EH (cell line): ENCODE data around the gene MS4A4A.

Experiments used
- DNase-seq: peaks from one replicate; pipeline ENCODE4 v3.0.0-alpha.2; 2015; ENCODE audit warnings: low read depth

Gene MS4A4A

DNA sequence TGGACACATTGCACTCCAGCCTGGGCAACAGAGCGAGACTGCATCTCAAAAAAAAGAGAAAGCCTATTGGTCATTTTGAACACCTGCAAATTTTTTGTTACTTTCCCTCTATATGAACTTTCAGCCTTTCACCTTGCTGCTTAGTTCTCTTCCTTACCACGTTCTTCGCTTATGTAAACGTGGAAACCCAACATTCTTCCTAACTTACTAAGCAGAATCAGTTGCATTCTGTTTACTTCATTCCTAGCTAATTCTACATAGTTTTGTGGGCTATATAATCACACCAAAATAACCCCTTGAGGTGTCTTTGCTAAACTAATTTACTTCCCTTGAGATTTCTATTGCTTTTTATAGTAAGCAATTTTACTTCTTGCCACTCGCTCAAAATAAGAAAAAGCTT, 23.2 kb downstream of the MS4A4A start:
- DNase-seq, result no peak

DNA sequence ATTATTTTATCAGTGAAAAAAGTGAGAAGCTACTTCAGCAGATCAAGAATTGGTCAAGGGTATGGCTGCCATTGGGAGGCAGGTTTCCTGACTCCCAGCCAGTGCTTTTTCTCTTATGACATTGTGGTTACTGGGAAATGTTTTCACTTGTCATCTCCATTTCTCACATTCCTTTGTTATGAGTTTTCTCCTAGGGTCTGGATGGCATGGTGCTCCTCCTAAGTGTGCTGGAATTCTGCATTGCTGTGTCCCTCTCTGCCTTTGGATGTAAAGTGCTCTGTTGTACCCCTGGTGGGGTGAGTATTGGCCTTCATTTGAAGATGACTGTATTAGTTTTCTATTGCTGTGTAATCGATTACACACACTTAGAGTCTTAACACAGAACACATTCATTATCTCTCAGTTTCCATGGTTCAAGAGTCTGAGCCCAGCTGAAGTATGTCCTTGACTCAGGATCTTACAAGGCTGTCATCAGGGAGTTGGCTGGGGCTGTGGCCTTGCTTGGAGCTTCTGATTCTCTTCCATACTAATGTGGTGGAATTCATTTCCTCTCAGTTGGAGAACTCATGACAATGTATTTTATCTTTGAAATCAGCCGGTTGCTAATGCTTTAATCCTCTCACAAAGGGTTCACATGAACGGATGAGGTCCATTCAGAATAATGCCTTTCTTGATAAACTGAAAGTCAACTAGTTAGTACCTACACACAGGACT, 25.6 kb downstream of the MS4A4A start:
- DNase-seq, result peak; percentile 7

DNA sequence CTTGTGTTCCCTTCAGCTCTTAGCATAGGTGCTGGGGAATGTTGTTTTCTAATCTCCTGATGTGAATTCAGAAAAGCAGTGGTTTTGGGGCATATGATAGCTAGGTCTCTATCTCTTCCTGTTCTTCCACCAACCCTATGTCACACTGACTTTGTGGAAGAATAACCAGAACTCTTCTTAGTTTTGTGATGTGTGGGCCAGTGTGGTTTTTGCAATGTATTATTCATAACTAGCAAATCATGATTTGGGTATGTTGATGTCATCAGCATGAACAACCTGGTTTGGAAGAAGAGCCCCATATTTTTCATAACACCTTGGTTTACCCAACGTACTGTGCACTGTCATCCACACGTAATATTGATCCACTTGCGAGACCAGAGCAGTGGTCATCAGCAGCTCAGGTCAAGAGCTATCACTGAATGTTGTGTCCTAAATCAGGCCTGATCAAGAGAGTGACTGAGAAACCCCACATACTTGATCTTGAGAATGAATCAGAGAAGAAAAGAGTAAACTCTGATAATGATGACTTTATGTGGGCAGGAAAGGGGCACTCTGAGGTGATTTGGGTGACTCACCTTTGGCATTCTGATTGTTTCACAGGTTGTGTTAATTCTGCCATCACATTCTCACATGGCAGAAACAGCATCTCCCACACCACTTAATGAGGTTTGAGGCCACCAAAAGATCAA, 27.2 kb downstream of the MS4A4A start:
- DNase-seq, result no peak

DNA sequence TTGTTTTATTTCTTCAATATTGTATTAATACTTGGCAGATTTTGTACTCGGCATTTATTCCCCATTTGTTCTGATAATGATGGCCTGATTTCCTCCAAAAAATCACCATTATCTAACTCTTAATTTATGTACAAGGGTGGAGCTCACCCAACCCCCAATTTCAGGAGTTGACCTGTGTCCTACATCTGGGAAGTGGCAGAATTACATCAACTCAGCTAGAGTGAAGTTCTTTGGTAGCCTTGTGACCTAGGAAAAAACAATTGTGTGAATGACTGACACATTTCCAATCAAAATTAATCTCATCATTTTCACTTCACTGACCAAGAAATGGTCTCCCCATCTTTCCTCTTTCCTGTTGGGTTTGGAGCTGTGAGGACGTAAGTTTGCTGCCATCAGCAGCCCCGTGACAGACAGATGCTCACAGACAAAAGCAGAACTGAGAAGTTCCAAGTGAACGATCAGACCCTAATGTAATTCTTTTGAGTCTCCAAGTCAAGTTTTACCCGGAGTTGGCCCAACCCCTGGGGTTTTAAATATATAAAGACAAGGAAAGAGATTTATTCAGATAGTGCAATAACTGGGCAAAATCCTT, 30.0 kb downstream of the MS4A4A start:
- no peak for DNase-seq

DNA sequence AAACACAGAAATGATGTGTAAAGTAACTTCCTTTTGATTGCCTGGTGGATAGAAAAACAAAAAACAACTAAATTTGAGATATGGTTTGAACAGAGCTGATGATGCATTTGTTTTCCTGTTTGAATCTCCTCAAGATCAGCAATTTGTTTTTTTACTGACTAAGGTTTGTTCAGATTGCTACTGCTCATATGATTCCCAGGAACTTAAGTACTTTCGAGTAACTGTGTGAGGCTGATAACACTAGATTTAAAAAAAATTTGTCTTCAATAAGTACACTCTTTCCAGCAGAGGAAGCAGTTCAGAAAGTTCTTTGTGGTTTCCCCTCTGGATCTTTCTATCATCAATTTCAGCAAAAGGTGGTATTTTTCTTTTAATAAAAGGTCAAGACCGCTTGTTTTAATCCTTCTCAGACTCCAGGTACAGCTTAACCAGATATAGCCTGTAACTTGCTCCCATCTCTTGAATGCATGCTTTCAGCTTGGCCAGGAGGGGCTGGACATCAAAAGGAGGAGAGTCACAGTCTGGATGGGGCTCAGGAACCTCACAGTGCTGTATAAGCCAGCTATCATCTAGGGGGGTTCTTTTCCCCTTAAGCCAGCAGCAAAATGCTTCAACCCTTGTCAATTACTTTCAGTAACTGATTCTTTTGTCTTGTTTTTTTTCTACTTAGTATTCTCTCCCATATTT, 34.3 kb downstream of the MS4A4A start:
- DNase-seq, result no peak

DNA sequence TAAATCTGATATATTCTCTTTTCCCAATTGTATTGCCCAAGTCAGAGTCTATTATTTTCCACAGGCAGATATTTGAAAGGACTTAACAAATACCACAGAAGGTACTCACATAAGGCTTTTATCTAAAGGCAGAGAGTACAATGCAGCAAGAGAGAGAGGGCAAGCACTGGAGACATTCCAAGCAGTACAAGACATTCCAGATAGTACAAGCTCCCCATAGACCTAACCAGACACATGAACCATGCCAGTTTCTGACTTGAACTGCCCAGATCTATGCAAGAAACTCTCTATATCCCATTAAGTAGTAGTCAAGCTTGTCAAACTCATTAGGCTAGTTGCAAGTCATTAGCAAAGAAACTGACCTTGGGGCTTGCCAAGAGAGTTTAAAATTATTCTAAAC, 35.4 kb downstream of the MS4A4A start:
- no peak for DNase-seq

DNA sequence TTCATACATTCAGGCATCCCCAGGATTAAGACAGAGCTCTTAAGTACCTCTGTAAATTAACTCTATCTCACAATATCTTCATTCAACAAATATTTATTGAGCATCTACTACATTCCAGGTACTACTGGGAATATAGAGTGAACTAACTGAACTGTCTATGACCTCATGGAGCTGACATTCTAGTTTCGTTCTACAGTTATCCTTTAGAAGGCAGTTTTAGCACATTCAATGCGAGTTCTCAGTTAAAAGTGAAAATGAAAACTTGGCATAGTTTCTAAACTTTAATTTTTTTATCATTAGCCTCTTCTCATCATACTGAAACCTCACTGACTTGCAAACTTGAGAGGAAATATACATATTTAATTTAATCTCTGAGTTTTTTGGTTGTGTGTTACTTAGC, 35.9 kb downstream of the MS4A4A start:
- DNase-seq, result no peak

DNA sequence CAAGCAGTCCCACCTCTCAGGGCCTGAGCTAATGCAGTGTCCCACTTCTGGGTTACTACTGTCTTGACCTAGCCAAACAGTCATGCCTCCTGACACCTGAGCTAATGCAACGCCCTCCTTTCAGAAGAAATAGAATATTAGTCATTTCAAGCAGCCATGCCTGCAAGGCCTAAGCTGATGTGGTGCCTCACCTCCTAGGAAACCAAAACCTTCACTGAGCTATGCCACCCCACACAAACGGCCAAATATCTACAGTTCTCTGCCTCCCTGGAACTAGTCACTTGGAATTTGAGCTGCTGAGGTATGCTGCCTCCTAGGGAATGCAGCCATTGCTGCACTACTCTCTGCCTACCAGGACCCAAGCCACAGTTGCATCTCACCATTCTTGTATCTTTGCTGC, 38.3 kb downstream of the MS4A4A start:
- no peak for DNase-seq

DNA sequence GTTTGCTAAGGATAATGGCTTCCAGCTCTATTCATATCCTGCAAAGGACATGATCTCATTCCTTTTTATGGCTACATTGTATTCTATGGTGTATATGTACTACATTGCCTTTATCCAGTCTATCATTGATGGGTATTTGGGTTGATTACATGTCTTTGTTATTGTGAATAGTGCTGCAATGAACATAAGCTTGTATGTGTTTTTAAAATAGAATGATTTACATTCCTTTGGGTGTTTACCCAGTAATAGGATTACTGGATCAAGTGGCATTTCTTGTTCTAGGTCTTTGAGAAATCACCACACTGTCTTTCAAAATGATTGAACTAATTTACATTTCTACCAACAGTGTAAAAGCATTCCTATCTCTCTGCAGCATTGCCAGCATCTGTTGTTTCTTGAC, 40.6 kb downstream of the MS4A4A start:
- DNase-seq, result no peak

DNA sequence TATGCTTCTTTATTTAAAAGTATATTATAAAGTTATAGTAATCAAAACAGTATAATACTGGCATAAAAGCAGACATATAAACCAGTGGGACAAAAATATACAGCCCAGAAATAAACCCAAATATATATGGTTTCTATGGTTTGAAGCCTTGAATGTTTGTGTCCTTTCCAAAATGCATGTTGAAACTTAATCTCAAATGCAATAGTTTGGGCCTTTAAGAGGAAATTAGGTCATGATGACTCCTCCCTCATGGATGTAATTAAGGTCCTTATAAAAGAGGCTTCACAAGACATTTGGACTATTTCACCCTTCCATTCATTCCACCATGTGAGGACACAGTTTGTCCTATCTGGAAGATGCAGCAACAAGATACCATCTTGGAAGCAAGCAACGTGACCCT, 46.5 kb downstream of the MS4A4A start, which contains the start of gene MS4A6E:
MS4A6E (plus strand) TSS at position 301 of the 400 bp plus-strand sequence. CDS start 7,641 bp downstream, outside the sequence.
- no peak for DNase-seq

DNA sequence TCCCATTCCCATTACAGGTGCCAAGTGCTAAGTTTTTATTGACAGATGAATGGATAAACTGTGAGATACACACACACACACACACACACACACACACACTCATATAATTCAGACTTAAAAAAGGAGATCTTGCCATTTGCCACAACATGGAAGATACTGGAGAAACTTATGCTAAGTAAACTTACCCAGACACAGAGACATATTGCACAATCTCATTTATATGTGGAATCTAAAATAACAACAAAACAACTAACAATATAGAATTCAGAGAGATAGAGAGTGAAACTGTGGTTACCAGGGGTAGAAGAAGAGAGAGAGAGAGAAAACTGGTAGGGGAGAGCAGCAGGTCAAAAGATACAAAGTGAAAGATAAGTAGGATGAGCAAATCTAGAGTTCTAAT, 48.0 kb downstream of the MS4A4A start:
- DNase-seq, result no peak

DNA sequence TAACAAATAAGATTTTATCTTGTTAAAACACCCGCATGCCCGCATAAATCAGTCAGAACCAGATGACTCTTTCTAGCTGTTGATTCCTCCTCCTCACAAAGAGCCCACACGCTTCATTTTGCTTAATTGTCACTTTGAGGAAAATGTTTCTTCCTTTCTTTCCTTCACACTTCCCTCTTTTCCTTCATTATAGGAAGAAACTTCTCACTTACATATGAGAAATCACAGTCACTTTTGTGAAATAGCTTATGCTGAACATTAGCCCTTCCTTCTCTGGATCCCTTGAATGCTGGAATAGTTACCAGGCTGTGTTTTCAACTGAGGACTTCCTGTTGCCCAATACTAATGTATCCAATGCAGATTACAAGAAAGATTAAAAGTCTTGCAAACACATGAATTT, 52.4 kb downstream of the MS4A4A start:
- DNase-seq, result no peak

DNA sequence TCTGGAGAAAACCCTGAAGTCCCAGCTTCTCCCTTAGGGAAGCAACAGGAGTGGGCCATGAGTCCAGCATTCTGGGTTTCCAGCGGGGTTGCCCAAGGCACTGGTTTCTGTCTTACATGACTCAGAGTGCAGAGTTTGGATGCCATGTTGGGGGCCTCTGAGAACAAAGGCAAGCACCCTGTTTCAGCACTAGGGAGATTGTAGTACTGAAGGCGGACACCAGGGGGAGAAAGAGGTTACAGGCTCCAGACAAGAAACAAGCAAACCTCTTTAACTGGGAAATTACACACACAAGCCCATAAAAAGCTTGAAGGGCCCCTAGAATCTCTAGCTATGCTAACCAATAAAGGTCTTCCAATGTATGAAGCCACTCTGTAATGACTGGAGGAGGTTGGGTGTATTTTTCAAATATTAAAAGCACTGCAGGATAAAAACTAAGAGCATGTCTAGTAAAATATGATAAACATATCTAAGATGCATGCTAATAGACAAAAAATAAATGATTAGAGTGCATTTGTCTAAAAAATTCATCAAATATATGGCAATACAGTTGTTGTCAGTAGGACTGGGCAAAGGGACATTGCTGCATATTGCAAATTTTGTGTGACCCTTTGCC, 53.6 kb downstream of the MS4A4A start:
- DNase-seq, result peak; percentile 13

DNA sequence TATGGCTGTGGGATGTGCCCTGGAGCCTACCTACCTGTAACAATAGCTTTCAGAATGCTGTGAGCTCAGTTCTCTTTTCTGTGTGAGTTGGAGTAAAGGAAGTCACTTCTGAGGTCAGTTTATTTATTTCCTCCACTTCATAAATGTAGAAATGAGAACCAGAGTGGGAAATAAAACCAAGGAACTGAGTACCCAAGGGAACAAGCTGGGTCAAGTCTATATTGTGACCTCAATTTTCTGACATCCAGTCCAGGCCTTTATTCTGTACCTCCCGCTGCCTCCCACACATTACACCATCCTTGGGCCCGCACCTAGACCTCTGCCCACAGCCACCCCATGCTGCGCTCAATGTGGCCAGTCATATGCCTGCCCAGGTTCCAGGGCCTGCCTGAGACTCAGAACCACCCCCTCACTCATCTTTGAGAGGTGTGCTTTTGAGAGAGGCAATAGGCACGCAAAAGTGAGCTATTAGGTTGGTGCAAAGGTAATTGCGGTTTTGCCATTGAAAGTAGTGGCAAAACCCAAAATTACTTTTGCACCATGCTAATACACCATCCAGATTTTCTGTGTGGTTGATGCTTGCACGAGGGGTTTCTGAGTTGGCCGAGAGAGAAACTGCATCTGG, 56.4 kb downstream of the MS4A4A start:
- DNase-seq, result no peak

DNA sequence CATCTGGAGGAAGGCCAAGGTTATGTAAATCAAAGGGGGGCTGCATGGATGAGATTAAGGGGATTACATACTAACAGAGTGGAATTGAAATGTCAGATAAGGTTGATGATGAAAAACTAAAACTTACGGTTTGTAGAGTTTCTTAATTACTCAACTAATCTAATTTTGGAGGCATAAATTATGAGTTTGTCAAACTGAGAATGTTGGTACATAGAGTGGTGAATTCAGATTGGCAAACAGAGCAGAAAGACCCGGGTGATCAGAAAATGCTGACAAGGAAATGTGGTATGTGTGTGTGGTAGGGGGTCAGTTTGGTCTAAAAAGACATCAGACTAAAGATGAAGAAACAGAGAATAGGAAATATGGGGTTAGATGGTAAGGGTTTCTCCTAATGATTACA, 57.6 kb downstream of the MS4A4A start:
- no peak for DNase-seq

DNA sequence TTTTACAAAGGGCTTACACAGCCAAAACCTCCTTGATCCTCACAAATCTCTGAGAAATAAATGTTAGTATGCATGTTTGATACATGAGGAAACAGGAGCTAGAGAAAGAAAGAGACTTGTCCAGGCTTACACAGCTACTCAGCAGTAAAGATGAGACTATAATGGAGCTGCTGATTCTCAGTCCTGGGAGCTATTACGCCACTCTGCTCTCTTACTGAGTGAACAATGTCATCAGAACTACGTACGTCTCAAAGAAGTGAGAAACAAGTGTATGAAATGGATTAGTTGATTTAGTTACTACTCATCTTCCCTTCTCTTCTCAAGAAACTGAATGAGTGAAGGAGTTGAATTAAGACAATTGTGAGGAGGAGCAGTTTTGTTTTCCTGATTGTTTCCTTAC, 58.9 kb downstream of the MS4A4A start:
- DNase-seq, result no peak

DNA sequence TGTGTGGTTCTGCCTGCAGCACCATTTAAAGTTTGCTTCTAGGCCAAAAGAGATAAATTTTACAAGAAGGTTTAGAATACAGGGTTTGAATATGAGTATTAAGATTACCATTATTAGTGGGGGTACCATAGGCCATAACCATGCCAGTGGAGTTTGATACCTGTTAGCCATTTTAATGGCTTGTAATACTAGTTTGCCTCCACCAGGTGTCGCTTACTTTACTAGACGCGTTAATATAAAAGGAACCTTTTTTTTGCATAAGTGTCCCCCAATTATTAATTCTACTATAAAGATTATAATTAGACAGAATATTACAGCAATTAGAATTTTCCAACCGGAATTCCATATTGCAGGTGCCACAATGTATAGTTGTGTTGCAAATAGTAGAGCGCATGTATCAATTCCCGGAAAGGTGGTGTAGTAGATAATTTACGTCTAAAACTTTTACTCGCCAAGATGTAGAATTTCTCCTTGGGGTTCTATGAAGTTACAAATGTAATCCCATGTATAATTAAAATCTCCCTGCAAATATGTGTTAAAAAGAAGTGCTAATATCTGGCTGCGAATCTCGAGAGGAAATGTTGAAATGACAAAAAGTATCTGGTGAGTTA, 62.7 kb downstream of the MS4A4A start:
- DNase-seq, result no peak

DNA sequence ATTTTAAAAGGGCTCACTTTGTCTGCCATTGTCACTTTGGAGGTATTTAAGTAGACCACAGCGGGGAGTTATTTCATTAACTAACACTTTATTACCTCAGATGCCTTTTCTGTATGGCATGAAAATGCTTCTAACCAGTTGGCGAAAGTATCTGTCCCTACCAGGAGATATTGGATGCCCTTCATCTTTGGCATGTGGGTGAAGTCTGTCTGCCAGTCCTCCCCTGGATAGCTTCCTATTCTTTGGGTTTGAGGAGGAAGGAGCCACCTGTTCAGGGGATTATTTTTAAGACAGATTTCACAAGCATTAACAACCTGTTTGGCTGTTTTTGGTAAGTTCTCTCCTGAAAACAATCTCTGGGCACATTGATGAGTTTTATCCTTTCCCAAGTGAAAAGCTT, 63.7 kb downstream of the MS4A4A start:
- DNase-seq, result no peak

DNA sequence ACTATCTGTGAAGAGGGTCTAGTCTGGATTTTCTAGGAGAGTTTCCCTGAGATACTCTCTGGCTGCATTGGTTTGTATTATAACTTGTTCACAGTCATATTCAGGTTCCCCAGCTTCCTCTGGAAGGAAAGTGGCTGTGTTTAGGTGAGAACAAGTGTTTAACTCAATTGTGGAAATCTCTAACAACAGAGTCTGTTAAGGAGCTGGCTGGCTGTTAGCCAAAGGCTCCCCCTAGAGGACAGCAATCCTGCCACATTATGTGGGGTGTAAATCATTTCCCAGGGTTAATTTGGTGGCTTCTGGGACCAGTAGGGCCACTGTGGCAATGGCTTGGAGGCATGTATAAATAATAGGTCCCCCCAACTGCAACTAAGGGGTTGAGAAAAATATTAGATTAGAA, 65.0 kb downstream of the MS4A4A start:
- DNase-seq, result no peak

DNA sequence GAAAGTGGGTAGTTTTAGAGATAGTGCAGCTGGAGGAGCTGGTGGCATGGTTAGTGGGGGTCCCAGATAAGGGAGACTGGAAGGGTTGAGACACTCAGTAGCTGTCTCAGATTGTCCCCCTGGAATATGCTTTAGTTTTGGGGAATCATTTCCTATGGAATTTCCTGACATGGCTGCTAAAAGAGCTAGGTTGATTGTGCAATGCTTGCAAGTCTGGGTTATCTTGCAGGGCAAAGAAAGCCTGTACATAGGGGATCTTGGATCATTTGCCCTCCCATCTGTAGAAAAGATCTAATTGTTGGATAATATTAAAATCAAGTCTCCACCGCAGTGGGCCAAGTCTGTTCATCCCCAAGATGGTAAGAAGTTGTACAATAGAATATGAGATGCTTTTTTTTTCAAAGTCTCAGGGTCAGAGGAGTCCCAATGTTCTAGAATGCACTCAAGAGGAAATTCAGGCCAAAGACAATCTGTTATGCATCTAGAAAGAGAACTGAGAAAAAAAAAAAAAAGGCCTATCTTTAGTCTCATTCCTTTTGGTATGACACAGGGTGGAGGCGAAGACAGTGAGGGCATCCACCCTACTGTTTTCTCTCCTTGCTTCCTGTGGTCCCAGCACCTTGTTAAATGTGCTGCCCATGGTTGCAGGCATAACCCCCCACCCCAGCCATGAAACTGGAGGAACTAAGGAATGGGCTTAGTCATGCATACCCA, 66.8 kb downstream of the MS4A4A start:
- no peak for DNase-seq

DNA sequence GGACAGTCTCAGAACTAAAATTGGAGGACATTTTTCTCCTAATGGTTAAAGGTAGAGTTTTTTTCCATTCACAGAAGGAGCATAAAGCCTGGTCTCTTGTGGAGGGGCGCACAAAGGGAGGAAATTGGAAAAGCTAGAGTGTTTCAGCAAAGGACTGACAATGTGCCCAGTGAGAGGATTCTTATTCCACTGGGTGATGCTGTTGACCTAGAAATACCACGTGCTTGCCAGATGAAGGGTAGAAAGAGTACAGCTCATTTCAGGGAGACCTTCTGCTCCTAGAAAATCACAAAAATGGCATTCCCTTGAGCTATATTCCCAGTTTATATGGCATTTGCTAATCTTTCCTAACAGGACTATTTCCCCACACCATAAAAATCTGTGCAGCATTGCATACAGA, 67.7 kb downstream of the MS4A4A start:
- DNase-seq, result no peak
